Posterior vena cava (tissue), 2 donors: ENCODE measurements around the gene SPECC1. TPM values are rescaled to one million over a fixed set of nuclear protein-coding genes. Genes with fewer than 3 reads are reported as not detected.

ENCODE experiments used
- DNase-seq: peaks from one replicate; pipeline ENCODE4 v3.0.0-alpha.2; 2020; ENCODE audit warnings: low spot score
- intact Hi-C, 2 donors: fragments of 100-400 bp; cut with DNase I; formaldehyde crosslinking; loops; one replicate each; pipeline versions ENCODE4 v1.14.1 to v1.14.2; 2022 to 2023
- total RNA-seq, 2 donors: library from RNA; stranded (reverse); fragmentation: NEBNext Ultra II Directional; extraction: Animal tissue kit (Norgen Biotek cat#: 25700); gene quantifications; one replicate each; pipeline ENCODE4 v1.2.1, GENCODE V29; 2021
- donor health status: DM: yes; HTN: yes; CAD: no.
- donor health status: DM: yes; HTN: yes; CAD: no.

The SPECC1 gene
- total RNA-seq, 2 donors from 2014 or later: 44.7 to 59.1 TPM

GRCh38 chr17:20266806-20267458, 257.8 kb downstream of the SPECC1 start:
- intact Hi-C loops: loop anchor here in 1 of 2 donors (5.0 kb wide), 1 partner anchor 1135 kb away; no protein-coding TSS in a partner anchor
- no peak for DNase-seq

DNA sequence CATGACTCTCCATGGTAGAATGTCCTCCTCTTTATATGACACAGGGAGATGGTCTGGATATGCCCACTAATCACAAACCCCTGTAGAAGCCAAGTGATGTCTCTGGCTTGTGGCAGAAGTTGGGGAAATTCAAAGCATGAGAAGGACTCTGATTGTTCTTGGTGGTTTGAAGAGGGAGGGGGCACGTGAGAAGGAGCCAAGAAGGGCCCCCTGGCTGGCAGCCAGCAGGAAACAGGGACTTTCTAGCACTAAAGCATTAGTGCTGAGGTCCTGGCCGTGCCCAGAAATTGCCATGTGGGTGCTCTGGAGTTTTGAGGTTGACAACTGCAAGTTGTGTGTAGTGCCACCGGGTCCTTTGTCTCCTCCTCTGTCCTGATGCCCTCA, 258.3 kb downstream of the SPECC1 start:
- DNase-seq: no peak
- intact Hi-C loops: loop anchor here in 1 of 2 donors (5.0 kb wide), 1 partner anchor 1135 kb away; no protein-coding TSS in a partner anchor

- no peak for DNase-seq
- intact Hi-C loops: no loop called here
These were observed 261.2 kb downstream of the SPECC1 start for GRCh38 chr17:20270369-20270768.

DNA sequence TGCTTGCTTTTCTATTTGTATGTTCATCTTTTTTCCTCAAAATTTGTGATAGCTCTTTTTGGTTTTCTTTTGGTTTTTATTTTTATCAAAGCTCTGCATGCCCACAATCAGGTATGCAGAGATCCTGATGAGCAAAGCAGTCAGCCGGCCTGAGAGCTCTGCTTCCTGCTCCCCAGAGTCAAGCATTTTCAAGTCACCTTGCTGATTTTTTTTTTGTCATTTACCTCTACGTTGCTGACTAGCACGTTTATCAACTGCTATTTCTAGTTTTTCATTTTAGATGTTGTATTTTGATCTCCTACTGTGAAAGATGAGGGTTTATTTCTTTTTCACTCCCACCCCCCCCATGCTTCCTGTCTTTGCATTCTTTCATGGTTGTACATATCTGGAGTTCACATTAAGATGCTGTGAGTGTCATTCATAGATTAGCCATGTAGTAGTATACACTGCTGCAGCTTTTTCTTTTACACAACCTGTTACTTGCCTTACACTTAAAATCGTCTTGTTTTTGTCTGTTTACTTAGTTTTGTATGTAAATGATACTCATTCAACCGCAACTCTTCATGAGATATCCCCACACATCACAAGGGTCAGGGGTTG, 262.0 kb downstream of the SPECC1 start:
- intact Hi-C loops: no loop called here

DNA sequence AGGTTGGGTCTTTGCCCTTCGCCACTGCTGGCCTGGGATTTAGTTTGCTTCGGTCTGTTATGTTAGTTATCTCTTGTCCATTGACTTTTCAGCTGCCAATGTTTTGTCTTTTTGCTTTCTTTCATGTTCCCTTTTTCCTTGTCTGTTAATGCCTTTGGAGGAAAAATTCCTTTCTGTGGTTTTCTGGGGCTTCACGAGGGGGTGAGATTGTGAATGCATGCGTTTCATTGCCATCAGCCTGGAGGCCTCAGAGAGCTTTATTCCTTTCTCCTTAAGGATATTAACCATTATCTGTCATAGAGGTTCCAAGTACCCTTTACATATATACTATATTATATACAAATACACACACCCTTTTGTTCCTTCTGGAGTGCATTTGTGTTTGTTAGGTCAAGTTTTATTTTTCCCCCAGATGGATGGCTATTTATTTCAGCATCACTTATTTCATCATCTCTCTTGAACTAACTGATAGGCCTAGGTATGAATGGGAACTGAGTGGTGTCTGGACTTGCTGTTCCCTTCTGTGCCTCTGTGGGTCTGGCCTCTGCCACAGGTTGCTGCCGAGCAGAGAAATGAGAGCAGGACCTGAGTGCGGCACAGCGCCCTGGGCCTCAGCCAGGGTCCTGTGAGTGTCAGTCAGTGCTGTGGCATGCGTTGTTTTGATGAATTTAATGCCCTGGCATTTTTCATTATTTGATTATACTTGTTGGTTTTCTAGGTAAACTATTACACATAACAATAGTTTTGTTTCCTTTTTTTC, 264.8 kb downstream of the SPECC1 start:
- DNase-seq: no peak
- intact Hi-C loops: no loop called here

More for the DNA sequence above, 262.0 kb downstream of the SPECC1 start:
- DNase-seq: no peak

DNA sequence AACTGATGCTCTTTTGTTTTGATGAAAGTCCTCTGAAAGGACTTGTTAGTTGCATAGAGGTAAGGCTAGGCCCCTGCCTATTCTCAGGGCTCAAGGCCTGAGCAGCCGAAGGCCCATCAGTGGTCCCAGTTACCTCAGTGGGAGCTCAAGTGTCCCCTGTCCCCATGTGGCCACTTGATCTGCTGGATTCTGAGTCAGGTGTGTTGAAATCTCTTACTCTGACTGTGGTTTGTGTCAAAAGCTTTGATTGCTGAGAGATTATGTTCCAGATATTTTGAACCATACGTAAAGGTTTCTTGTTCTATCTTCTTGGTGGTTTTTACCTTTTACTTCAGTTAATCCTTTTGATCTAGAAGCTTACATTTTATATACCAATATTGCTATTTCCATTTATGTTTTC, 266.5 kb downstream of the SPECC1 start:
- no peak for DNase-seq
- intact Hi-C loops: no loop called here

GRCh38 chr17:20276421-20276820, 267.3 kb downstream of the SPECC1 start:
- no peak for DNase-seq
- intact Hi-C loops: no loop called here

DNA sequence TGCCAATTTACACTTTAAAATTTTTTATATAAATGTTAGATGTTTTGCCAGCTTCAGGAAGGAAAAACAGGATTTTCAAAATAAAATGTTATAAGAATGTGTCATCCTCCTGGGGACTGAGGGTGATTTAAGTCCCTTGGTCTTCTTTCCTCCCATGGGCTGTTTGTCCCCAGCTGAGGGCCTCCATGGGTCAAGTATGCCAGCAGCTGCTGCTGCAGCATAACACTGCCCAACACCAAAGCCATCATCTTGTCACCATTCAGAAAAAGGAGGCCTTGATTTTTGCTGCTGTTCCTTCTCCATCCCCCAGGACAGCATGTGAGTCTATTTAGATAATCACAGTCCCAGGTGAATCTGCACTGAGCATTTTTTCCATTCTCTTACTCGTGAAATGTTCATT, 269.6 kb downstream of the SPECC1 start:
- intact Hi-C loops: no loop called here
- no peak for DNase-seq

- intact Hi-C loops: no loop called here
- DNase-seq: no peak
These were observed 270.5 kb downstream of the SPECC1 start for GRCh38 chr17:20279631-20280030.

- intact Hi-C loops: no loop called here
- DNase-seq: no peak
These were observed 270.9 kb downstream of the SPECC1 start for GRCh38 chr17:20280051-20280450.

GRCh38 chr17:20280851-20281250, 271.7 kb downstream of the SPECC1 start:
- no peak for DNase-seq
- intact Hi-C loops: no loop called here

GRCh38 chr17:20281860-20282259, 272.7 kb downstream of the SPECC1 start:
- peak; percentile 89 for DNase-seq

GRCh38 chr17:20282526-20283308, 273.6 kb downstream of the SPECC1 start:
- intact Hi-C loops: no loop called here
- no peak for DNase-seq

More at GRCh38 chr17:20281860-20282259, 272.7 kb downstream of the SPECC1 start:
- intact Hi-C loops: no loop called here

GRCh38 chr17:20284022-20284421, 274.9 kb downstream of the SPECC1 start:
- intact Hi-C loops: no loop called here
- DNase-seq: no peak

DNA sequence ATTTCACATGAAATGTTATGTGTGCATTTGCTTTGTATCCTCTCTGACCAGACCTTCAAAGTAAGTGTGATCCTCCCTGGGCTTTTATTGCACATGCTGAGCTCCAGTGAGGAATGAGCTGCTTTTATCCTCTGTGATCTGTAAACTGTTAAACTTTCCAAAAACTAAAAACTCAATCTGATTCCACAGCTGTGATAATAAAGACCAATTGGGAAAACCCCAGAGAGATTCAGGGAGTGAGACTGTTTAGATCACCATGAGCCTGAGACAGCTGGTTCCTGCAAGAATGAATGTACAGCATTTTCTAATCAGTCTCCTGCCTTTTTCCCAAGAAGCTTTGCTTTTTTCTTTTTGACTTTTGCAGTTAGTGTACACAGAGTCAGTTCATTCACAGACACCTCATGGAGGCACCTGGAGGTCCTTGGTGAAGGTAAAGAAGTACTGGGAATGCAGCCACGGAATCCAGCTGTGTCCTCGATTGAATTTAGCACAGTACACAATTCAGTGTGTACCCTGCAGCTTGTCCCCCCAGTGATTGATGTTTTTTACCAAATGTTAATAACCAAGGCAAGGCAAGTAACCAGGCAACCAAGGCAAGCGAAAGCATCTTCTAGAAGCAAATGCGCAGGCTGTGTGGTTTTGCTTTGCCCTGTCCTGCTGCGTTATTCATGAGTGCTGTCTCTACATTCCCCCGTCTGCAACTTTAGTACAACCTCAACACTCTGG, 275.6 kb downstream of the SPECC1 start:
- intact Hi-C loops: no loop called here
- no peak for DNase-seq

GRCh38 chr17:20289984-20290383, 280.8 kb downstream of the SPECC1 start:
- DNase-seq: no peak
- intact Hi-C loops: no loop called here

- no peak for DNase-seq
- intact Hi-C loops: no loop called here
These were observed 282.7 kb downstream of the SPECC1 start for GRCh38 chr17:20291853-20292252.

GRCh38 chr17:20293501-20293900, 284.3 kb downstream of the SPECC1 start:
- DNase-seq: no peak
- intact Hi-C loops: no loop called here

GRCh38 chr17:20294120-20294519, 285.0 kb downstream of the SPECC1 start:
- intact Hi-C loops: no loop called here
- no peak for DNase-seq
